ENCODE results near the gene TMEM134.

GRCh38 chr11:67417425-67417824, 51.6 kb downstream of the TMEM134 start:
- TF ChIP-seq CTCF (IDR thresholded peaks at IDR 0.05; ENCODE audit: low read depth, low read length, poor library complexity, severe bottlenecking), result no peak
- no peak for TF ChIP-seq EZH2phosphoT487 (IDR thresholded peaks at IDR 0.05; ENCODE audit: borderline replicate concordance, low read length)
